HG03442 (cell line): ENCODE measurements around the gene PSMB2.

Source experiments
- ATAC-seq: cut with Tn5 transposase; IDR thresholded peaks from one replicate; pipeline ENCODE4 v1.9.1; 2021; ENCODE audit warnings: mild to moderate bottlenecking, moderate library complexity; ENCODE audit not compliant: unreplicated experiment

Gene PSMB2

DNA sequence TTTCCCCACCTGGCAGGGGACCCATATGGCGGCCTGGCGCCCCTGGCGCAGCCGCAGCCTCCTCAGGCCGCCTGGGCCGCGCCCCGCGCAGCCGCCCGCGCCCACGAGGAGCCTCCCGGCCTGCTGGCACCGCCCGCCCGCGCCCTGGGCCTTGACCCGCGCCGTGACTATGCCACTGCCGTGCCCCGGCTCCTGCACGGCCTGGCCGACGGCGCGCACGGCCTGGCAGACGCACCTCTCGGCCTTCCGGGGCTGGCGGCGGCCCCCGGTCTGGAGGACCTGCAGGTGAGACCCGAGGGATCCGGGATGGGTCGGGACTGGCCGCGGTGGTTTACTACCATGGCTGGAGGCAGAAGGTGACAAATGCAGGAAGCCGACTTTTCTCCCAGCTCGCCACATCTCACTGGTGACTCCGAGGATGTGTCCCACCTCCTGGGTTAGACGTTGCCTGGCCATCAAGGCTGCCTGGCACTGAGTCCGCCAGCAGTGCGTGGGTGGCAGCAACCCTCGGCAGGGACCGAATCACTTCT lies 67.1 kb downstream of the PSMB2 start:
- no peak for ATAC-seq

DNA sequence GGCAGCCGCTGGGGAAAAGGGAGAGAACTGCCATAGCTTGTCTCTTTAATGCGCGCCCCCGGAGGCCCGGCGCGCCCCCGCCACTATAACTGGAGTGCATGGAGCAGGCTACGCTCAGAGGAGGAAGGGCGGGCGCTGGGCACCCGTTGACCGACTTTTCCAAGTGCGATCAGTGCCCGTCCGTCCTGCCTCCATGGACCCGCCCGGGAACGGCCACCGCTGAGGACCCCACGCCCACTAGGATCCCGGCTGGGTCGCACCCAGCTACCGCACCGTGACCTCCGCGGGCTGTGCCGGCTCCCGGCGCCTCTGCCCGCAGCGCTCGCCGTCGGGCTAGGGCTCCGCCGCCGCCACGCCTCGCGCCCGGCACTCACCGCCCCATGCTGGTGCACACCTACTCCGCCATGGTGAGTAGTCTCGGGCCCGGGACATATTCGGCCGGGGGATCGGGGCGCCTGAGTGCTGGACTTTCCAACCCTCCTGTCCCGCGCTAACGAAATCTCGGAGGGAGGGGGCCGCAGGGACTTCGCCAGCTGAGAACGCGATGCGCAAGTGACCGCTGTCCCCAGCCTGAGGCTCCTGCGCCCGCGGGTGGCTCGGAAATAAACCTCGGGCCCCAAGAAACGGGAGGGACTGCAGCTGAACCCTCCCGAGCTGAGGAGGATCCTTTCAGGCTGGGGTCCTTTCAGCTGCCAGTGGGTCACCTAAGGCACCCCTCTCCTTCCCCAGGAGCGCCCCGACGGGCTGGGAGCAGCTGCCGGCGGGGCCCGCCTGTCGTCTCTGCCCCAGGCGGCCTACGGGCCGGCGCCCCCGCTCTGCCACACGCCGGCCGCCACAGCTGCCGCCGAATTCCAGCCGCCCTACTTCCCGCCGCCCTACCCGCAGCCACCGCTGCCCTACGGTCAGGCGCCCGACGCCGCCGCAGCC lies 67.9 kb downstream of the PSMB2 start, which contains the start of gene TFAP2E:
TFAP2E (plus strand) TSS at position 117 of the 927 bp plus-strand sequence; CDS start at position 381, 264 bp downstream.
- no peak for ATAC-seq

DNA sequence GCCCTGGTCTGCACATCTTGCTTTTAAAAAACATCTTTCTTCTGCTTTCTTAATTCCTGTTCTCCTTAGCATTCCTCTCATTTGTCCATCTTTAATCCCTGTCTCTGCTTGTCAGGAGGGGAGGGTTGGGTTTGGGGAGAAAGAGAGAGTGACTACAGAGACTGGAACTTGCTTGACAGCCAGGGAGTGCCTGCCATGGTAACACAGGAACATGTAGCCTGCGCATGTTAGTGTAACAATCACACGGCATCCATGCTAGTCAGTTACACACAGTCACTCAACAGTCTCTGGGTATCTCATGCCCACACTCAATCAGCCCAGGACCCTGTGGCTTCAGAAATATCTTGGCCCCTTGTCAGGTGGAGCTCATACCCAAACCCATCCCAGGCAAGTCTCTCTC lies 69.0 kb downstream of the PSMB2 start:
- ATAC-seq, result no peak

DNA sequence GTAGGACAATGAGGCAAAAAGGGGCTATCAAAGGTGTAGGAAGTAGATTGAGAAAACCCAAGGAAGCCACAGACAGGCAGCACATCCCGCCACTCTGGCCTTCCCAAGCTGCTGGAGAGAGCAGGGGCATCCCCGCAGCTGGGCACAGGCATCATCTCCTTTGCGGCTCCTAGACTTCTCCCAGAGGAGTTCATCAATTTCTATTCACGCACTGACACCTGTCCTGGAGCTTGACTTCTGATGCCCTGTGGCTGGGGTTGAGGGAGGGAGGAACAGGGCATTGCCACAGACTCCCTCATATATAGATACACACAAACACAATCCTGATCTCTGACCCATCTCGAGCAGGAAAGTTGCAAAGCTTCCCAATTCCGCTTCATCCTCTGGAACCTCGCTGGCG lies 70.1 kb downstream of the PSMB2 start:
- no peak for ATAC-seq

DNA sequence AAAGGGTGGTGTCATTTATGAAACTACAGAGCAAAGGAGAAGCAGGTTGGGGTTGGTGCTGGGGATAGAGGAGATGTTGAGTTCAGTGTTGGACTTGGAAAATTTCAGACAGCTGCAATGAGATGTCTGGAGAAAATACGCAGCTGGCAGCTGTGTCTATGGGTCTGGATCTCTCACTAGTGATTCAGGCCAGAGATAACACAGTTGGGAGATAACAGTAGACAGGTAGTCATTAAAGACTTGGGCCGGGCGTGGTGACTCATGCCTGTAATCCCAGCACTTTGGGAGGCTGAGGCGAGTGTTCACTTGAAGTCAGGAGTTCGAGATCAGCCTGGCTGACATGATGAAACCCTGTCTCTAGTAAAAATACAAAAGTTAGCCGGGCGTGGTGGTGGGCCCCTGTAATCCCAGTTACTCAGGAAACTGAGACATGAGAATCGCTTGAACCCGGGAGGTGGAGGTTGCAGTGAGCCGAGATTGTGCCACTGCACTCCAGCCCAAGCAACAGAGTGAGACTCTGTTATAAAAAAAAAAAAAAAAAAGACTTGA lies 70.7 kb downstream of the PSMB2 start:
- no peak for ATAC-seq

DNA sequence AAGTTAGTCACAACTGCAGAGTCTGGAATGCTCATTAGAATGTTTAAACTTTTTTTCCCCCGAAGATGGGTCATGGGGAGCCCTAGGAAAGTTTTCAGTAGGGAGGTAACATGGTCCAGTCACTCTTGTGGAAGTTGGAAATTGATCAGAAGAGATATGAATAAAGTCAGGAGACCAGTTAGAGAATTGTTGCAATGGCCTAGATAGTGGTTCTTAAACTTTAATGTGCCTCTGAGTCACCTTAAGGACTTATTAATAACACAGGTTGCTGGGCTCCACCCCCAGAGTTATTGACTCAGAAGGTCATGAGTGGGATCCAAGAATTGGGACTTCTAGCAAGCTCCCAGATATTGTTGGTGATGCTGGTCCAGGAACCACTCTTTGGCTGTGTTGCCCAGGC lies 71.4 kb downstream of the PSMB2 start:
- no peak for ATAC-seq

DNA sequence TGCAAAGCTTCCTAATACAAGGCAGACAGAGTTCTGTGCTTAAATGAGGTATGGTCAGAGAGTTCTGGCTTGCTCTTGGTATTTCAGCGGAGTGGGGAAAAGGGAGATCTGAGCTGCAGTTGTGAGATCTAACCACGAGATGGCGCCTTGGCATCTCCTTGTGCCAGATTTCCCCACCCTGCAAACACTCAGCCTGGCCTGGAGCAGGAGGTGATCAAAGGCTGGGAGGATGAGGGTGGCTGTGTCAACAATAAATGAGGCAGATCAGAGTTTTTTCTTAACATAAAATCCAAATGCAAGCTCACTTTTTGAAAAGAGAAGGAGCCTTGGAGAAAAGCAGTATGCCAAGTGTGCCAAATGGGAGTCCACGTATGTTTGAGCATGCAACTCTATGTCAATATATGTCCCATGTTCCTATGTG lies 72.3 kb downstream of the PSMB2 start:
- no peak for ATAC-seq

DNA sequence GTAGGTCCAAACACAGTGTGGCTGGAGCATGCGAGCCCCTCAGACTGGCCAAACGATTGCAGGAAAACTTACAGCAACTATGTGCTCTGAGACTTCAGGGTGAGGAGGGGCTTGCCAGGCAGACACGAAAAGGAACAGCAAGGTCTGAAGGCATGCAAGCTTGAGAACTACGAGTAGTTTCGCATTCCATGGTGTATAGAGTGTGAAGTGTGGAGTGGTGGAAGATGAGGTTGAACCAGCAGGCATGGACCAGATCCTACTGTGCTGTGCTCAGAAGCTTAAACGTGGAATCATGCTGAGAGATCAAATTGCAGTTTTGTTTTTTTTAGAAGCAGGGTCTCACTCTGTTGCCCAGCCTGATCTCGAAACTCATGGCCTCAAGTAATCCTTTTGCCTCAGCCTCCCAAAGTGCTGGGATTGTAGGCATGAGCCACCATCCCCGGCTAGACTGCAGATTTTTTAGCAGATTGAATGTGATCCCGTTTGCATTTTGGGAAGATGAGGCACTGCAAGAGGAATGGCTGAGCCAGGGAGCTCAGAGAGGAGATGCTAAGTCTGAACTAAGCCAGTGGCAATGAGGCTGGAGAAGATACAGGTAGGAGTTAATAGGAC lies 73.3 kb downstream of the PSMB2 start:
- no peak for ATAC-seq

DNA sequence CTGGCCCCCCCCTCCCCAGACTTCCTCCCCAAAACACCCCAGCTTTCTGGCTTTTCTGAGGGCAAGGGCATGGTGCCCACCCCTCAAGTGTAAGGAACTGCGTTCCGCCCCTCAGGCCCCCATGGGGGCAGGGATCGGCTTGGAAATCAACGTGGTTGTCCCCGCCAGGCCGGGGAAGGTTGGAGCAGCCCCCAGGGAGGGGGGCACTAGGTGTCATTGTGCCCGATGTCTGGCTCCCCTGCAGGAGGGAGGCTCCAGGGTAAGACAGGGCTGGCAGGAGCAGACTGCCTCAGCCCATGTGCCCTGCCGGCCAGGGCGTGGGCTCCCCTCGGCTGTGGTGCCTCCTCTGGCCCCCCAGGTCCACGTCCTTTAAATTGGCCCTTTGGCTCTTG lies 75.6 kb downstream of the PSMB2 start:
- ATAC-seq, result no peak

DNA sequence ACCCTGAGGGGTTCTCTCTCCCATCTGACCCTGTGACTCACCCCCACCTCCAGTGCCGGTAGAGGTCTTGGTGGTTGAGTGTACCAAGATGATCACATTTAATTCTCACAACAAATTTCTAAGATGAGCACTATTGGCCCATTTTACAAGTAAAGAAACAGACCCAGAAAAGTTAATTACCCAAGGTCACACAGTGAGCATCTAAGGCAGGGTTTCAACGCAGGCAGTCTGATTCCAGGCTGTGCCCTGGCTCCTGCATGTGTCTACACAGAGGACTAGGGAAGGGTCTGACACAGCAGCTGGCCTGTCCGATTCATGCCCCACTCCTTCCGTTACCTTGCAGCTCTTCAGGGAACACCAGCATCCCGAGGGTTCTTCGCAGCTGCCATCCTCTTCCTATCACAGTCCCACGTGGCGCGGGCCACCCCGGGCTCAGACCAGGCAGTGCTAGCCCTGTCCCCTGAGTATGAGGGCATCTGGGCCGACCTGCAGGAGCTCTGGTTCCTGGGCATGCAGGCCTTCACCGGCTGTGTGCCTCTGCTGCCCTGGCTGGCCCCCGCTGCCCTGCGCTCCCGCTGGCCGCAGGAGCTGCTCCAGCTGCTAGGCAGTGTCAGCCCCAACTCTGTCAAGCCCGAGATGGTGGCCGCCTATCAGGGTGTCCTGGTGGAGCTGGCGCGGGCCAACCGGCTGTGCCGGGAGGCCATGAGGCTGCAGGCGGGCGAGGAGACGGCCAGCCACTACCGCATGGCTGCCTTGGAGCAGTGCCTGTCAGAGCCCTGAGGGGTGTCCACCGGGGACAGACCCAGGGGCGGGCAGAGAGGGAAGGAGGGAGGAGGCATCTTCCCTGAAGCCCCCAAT lies 76.2 kb downstream of the PSMB2 start:
- ATAC-seq, result no peak

DNA sequence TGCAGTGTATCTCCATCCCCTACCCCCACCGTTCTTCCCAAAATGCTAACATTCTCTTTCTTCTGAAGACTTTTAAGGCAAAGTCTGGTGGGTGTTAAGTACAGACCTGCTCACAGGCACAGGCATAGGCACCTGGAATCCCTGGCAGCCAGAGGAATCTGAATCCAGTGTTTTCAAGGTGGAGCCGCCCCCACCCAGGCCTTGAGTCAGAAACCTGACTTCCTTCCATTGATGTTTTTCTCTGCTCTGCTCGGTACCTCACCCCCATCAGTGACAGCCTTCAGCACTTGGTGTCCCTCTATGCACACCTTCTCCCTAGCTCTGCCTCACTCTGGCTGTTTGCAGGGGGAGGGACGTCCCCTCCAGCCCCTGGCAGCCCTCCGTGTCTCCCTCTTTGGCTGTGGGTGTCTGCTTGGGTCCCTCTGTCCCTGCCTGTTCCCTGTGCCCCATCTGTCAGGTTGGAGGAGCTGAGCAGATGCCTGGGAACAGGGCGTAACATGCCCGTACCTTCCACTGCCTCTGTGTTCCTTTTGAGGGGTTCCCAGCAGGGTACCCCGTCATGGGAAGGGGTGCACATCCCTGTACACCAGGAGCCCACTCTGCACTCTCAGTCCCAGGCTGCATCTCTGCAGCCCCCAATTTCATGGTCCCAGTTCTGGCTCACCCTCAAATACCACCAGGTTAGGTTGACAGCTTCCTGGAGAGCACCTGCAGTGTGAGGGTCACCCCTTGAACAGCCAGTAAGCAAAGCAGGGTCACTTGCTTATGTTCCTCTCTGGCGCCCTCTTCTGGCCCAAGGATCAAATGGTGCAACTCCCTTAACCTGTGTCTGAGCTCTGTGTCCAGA lies 77.1 kb downstream of the PSMB2 start:
- no peak for ATAC-seq

DNA sequence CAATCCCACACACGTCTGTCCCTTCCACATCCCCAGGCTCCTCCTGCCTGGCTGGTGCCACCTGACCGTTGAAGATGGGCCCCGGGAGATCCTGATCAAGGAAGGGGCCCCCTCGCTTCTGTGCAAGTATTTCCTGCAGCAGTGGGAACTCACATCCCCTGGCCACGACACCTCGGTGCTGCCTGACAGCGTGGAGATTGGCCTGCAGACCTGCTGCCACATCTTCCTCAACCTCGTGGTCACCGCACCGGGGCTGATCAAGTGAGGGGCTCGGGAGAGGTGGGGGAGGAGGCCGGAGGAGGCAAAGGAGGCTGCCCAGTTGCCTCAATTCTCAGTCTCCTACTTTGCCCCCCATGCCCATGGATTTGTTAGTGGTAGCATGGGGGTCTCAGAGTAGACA lies 78.2 kb downstream of the PSMB2 start:
- no peak for ATAC-seq

DNA sequence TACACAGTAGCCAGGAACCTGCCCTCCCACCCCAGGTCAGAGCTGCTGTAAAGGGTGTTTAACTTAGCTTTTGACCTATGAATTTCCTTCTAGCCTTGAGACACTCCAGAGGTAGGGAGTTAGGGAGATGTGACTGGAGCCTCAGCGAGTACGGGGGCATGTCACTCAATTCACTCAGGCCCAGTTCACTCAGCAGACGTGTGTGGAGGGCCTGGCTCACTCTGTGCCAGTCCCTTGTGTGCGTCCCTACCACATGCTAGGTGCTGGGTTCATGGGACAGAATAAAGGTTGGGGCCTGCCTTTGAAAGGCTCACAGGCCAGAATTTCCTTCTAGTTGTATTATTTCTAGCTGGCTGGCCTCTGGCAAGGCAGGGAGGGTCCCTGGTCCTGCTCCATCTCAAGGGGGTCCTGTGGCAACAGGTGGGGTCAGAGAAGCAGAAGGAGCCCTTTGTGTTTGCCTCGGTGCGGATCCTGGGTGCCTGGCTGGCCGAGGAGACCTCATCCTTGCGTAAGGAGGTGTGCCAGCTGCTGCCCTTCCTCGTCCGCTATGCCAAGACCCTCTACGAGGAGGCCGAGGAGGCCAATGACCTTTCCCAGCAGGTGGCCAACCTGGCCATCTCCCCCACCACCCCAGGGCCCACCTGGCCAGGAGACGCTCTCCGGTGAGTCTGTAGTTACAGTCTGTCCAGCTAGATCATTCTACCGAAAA lies 79.2 kb downstream of the PSMB2 start:
- ATAC-seq, result no peak

DNA sequence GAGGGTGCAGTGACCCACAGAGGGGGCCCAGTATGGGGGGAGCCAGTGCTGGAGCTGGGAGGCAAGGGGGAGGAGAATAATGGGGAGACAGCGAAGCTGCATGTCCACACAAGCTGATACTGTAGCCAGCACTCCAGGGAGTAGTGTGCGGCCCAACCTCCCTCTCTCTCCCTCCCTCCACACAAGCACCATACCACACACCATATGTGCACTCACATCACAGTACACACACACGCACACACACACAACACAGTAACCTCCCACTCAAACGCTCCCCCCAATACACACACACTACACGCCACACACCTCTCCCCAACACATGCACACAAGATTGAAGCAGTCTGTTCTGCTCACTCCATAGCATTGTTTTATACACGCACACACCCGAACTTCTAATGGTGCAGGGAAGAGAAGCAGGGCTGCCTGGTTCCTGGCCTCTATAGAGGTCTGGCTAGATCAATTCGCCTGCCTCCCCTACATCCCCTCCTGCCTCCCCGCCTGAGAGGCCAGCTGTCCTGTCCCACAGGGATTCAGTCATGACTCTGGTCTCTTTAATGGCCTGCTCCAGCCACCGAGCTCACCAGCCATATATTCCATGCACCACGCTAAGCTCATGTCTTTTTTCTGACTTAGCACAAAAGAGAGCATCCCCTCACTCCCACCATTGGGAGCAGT lies 79.9 kb downstream of the PSMB2 start:
- ATAC-seq, result no peak

DNA sequence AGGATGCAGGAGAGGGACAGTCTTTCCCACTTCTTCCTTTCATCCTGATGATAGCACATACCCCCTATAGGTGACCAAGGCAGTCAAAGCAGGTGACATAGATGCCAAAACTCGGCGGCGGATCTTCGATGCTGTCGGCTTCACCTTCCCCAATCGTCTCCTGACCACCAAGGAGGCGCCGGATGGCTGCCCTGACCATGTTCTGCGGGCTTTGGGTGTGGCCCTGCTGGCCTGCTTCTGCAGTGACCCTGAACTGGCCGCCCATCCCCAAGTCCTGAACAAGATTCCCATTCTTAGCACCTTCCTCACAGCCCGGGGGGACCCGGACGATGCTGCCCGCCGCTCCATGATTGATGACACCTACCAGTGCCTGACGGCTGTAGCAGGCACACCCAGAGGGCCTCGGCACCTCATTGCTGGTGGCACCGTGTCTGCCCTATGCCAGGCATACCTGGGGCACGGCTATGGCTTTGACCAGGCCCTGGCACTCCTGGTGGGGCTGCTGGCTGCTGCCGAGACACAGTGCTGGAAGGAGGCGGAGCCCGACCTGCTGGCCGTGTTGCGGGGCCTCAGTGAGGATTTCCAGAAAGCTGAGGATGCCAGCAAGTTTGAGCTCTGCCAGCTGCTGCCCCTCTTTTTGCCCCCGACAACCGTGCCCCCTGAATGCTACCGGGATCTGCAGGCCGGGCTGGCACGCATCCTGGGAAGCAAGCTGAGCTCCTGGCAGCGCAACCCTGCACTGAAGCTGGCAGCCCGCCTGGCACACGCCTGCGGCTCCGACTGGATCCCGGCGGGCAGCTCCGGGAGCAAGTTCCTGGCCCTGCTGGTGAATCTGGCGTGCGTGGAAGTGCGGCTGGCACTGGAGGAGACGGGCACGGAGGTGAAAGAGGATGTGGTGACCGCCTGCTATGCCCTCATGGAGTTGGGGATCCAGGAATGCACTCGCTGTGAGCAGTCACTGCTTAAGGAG lies 80.8 kb downstream of the PSMB2 start:
- no peak for ATAC-seq

DNA sequence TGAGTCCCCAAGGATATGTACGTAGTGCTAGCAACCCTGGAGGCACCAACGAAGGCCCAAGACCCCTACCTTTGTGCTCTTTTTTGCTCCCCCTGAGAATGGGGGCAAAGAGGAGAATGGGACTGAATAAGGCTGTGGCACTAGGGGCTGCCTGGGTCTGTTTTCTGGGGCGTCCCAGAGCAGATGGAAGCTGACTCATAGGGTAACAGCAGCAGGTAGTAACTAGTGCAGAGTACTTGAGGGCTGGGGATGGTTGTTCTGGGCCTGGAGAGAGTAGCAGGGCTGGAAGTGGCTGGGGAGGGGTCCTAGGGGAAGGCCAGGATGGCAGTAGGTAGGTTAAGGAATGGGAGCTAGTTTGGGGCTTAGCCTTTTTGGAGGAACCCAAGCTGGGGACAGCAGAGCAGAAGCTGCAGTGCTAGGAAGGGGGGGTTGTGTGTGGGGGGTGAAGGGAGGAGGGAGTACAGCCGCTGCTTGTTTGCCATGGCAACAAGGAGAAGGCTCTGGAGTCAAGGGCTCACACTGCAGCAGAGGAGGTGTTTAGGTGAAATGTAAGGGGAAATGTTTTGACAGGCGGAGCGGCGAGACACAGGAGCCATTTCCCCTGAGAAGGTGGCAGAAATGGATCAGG lies 81.9 kb downstream of the PSMB2 start:
- ATAC-seq, result no peak
